Right renal pelvis (tissue), 4 donors: ENCODE data around the gene DCPS. TPM values are rescaled to one million over a fixed set of nuclear protein-coding genes. Genes with fewer than 3 reads are reported as not detected.
"Not testable (repeated sequence)": the region's sequence is repeated elsewhere in the genome, so short reads cannot be mapped to it uniquely, and the experiment has no call there.

ENCODE experiments used
- DNase-seq, 4 donors: peaks; one replicate each; pipeline ENCODE4 v3.0.0-alpha.2; 2013; ENCODE audit warnings: low read depth in 4 of 4, low spot score in 3 of 4, missing footprints in 1 of 4
- polyA plus RNA-seq, 4 donors: library from polyadenylated mRNA; unstranded; fragments of 120-200 nt; gene quantifications; one replicate each; pipeline ENCODE4 v1.2.1, GENCODE V29; 2013; ENCODE audit not compliant: insufficient read length in 4 of 4

The DCPS gene
- polyA plus RNA-seq, 4 donors: 14.8 to 17.7 (median 16.0) TPM

DNA sequence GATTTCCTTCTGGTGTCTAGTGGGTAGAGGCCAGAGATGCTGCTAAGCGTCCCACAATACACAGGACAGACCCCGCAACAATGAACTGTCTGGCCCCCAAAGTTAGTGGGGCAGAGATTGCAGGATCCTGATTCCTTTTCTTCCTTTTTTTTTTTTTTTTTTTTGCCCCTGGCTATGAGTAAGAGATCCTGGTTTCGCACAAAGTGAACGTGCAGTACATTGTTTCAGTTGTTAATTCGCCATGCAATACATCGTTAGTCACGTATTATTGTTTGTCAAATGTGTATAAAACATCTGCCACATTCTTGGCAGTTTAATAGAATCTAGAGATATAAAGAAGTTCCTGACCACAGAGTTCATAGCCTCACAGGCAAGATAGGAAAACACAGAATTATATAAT, 71.9 kb downstream of the DCPS start:
- no peak for DNase-seq

- DNase-seq: no peak
Observed at GRCh38 chr11:126378763-126379162, 74.9 kb downstream of the DCPS start.

- no peak for DNase-seq
Observed at GRCh38 chr11:126380909-126381308, 77.0 kb downstream of the DCPS start.

GRCh38 chr11:126381960-126382359, 78.1 kb downstream of the DCPS start:
- not testable (repeated sequence) for DNase-seq

- not testable (repeated sequence) for DNase-seq
Observed at GRCh38 chr11:126382641-126383040, 78.8 kb downstream of the DCPS start.

DNA sequence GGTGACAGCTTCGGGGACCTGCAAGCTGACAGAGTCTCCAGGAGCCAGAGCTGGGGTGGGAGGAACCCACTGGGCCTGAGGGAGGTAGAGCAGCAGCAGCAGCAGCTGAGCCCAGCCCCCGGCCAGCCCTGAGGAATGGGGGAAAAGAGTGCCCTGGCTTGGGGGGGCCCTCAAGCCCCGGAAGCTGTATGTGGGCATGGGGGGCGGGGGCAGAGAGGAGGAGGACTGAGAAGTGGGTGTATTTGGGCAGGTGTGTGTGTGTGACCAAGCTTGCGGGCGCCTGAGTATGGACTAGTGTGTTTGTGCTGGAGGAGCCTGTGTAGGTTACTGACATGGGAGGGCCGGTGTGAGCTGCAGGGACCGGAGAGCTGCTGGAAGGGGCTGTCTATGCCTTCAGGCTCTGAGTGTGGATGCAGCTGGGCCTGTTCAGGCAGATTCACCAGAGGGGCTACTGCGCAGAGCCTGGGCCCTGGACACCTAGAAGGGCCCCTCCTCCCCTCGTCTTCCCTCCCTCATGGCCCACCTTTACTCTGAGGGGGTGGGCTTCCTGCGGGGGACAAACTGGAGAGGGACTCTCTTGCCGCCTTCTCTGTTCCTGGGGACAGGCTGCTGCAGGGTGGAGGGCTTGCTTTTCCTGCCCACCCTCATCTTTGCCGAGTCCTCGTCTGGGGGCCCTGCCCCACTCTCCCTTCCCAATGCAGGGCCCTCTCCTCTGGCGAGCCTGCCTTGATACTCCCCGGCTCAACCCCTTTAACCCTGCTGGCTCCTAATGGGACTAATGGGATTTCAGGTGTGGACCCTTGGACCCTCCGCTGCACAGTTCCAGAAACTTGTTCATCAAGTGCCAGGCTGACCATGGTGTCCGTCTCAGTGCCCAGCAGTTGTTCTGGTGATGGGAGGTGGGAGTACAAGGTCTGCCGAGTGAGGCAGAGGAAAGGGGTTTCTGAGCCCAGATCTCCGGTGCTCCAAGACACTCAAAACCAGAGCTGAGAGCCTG, 79.8 kb downstream of the DCPS start:
- DNase-seq: no peak

GRCh38 chr11:126384449-126385070, 80.7 kb downstream of the DCPS start:
- no peak for DNase-seq

DNA sequence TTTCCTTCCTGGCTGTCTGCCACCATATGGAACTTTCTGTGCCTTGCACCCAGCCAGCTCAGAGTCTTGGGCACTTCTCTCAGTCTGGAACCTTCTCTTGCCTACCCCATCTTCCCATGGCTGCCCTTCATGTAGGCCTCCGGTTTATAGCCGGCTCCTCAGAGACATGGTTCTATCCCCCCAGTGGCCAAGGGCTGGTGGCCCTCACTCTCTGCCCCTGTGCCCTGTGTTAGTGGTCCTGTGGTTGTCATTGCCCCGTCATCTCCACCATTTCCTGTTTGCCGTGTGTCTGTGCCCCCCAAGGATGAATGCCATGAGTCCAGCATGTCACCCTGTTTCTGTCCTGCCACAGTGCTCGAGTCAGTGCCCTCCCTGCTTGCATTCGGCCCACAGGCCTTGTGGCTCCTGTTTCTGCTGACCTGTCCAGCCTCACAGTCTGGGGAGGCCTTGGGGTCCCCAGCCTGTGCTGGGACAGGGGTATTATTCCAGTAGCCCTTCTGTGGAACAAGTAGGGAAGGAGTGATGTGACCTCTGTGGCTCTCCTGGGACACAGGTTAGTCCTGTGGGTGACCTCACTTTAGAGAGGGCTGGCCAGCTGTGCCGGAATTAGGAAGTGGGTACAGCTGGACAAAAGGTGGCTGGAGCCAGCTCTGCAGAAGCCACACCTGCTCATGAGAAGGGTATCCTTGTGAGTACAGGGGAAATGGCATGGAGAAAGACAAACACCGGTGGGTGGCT, 82.3 kb downstream of the DCPS start:
- DNase-seq: no peak

- not testable (repeated sequence) for DNase-seq
Observed at GRCh38 chr11:126386729-126387071, 82.8 kb downstream of the DCPS start.

GRCh38 chr11:126387857-126388256, 84.0 kb downstream of the DCPS start:
- DNase-seq: no peak

DNA sequence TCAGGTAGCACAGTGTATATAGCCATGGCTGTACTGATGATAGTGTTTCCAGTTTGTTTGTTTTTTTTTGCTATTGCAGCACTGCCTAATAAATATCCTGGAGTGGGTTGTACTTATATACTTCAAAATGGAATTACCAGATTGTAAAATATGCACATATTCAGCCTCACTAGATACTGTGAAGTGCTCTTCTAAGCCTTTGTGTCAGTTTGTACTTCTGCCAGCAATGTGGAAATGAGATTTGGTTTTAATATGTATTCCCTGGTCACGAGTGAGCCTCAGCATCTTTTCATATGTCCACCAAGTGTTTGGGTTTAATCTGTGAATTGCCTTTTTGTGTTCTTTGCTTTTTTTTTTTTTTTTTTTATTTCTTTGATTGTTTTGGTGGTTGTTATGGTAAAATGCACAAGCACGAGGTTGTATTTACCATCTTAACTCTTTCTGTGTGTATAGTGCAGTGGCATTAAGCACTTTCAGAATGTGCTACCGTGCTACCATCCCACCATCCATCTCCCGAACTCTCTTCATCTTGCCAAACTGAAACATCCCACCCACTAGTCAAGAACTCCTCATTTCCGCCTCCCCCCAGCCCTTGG, 86.5 kb downstream of the DCPS start:
- no peak for DNase-seq

DNA sequence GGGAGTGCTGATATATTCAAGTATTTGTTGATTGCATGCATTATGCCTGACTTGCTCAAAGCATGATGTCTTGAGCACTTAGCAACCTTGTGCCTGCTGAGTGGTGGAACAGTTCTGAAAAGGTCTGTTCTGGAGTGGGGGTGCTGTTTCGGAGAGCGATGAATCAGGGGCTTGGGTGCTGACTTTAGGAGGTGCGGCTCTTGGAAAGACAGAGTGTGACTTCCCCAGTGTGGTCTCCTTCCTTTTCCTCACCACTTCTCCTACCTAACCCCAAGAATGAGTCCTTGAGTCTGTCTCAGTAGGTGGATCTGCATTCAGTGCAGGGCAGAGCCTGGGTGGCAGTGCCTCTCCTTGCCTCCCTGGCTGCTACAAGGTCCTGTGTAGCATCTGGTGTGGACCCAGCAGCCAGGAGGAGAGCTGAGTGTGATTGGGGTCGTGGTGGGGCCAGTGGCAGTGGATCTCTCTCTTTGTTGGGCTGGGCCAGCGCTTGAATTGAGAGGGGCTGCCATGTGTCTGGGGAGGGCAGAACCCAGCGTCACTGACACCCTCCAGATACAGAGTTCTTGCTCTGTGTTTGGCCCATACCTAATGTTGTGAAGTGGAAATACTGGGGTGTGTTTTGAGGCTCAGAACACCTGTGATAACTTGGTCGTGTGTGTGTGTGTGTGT, 87.6 kb downstream of the DCPS start:
- DNase-seq: no peak

DNA sequence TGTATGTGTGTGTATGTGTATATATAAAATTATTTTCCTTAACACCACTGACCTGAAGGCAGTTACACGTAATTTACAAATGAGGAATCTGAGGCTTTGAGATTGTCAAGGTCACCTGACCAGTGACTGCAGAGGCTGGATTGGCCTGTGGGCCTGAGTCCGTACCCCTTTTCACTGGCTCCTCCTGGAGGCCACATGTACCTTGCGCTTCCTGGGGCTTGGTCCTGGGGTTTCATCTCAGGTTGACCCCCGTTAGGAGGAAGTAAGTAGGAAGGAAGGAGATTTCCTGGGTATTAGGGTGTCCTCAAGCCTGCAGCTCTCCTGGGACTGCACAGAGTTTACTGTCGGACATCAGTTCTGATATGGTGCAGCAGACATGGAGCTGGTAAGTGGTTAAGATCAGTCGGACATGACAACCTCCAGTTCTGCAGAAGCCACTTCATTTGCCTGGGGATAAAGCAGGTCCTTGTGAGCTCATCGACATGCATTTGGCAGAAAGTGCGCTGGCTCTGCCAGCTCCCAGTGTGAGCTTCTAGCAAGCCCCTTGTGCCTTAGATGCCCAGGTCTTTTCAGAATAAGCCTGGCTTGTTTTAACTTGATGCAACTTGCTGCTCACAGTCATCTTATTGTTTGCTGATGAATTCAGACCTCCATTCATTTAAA, 88.2 kb downstream of the DCPS start:
- DNase-seq: no peak

DNA sequence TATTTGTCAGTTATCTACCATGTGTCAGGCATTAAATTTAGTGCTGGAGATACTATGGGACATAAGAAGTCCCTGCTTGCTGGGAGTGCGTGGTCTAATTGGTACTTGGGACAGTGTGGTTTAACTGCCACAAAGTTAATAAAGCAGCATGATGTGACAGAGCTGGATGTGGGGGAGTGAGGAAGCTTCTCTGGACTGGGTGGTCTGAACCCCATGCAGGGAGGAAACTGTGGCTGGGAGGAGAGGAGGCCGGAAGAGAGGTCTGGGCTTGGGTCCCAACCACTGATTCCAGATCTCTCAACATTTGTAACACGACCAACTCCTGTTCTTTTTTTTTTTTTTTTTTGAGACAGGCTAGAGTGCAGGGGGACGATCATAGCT, 88.8 kb downstream of the DCPS start:
- no peak for DNase-seq

- DNase-seq: no peak
Observed at GRCh38 chr11:126393143-126393542, 89.3 kb downstream of the DCPS start.

DNA sequence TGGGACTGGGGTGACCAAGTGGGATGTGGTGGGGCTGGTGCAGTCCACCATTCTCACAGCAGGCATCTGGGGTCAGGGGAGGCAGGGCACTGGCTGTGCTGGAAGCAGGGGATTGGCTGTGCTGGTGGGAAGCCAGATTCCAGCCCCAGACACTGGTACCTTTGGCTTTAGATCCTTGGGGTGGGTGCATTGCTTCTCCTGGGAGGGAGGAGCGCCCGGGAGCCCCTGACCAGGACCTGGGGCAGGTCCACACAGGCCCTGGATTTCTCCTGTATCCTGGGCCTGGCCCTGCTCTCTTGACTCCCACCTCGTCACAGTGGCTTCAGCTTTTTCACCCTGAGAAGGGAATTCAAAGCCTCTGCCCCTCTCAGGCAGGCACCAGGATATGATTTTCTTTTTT, 90.2 kb downstream of the DCPS start:
- no peak for DNase-seq

GRCh38 chr11:126394634-126395072, 90.8 kb downstream of the DCPS start:
- DNase-seq: not testable (repeated sequence)
